H9 (cell line): Measurements from ENCODE around the gene MCF2L2. TPM values are rescaled to one million over a fixed set of nuclear protein-coding genes. Genes with fewer than 3 reads are reported as not detected.

Source experiments
- DNase-seq: peaks from one replicate; pipeline ENCODE4 v3.0.0-alpha.2; 2017
- H2AFZ ChIP-seq: one replicate; pipeline ENCODE4 v1.6.1; 2013; ENCODE audit warnings: mild to moderate bottlenecking, low read length, control low read depth, moderate library complexity
- H2AK5ac ChIP-seq: 2 replicates; pipeline ENCODE4 v1.6.1; 2013; ENCODE audit warnings: low read length, control low read depth, mixed read lengths; ENCODE audit not compliant: insufficient read length
- H2BK120ac ChIP-seq: one replicate; pipeline ENCODE4 v1.6.1; 2013; ENCODE audit warnings: low read depth, mild to moderate bottlenecking, low read length, control low read depth, inconsistent platforms; ENCODE audit not compliant: poor library complexity, severe bottlenecking
- H2BK12ac ChIP-seq: 2 replicates; pipeline ENCODE4 v1.6.1; 2013; ENCODE audit warnings: low read length, control low read depth, mixed read lengths, low read depth; ENCODE audit not compliant: insufficient read length
- H2BK15ac ChIP-seq: 2 replicates; pipeline ENCODE4 v1.6.1; 2013; ENCODE audit warnings: low read depth, low read length, control low read depth
- H2BK20ac ChIP-seq: one replicate; pipeline ENCODE4 v1.6.1; 2013; ENCODE audit warnings: low read depth, mild to moderate bottlenecking, low read length, control low read depth, inconsistent platforms; ENCODE audit not compliant: poor library complexity, severe bottlenecking
- H2BK5ac ChIP-seq: 2 replicates; pipeline ENCODE4 v1.6.1; 2013; ENCODE audit warnings: low read length, control low read depth, mixed read lengths; ENCODE audit not compliant: insufficient read length
- H3K14ac ChIP-seq: 2 replicates; pipeline ENCODE4 v1.6.1; 2013; ENCODE audit warnings: low read length, control low read depth; ENCODE audit not compliant: insufficient read depth
- H3K18ac ChIP-seq: 2 replicates; pipeline ENCODE4 v1.6.1; 2013; ENCODE audit warnings: low read depth, mild to moderate bottlenecking, mixed read lengths, low read length, control low read depth; ENCODE audit not compliant: insufficient read length
- H3K23ac ChIP-seq: 2 replicates; pipeline ENCODE4 v1.6.1; 2013; ENCODE audit warnings: low read length, control low read depth, mixed read lengths, low read depth; ENCODE audit not compliant: insufficient read length
- H3K23me2 ChIP-seq: 2 replicates; pipeline ENCODE4 v1.6.1; 2013; ENCODE audit warnings: low read depth, mild to moderate bottlenecking, mixed read lengths, low read length, control low read depth; ENCODE audit not compliant: insufficient read length, poor library complexity, severe bottlenecking
- H3K27ac ChIP-seq: 2 replicates; pipeline ENCODE4 v1.5.1; 2013; ENCODE audit warnings: low read length, control low read depth, mixed read lengths, low read depth; ENCODE audit not compliant: insufficient read length
- H3K27me3 ChIP-seq: 2 replicates; pipeline ENCODE4 v1.6.1; 2013; ENCODE audit warnings: low read length, control low read depth, inconsistent platforms; ENCODE audit not compliant: insufficient read depth
- H3K4ac ChIP-seq: 2 replicates; pipeline ENCODE4 v1.6.1; 2013; ENCODE audit warnings: low read depth, mild to moderate bottlenecking, control low read depth, inconsistent platforms, low read length, moderate library complexity
- H3K4me1 ChIP-seq: 2 replicates; pipeline ENCODE4 v1.6.1; 2013; ENCODE audit warnings: low read length, control low read depth, inconsistent platforms; ENCODE audit not compliant: insufficient read depth
- H3K4me2 ChIP-seq: 2 replicates; pipeline ENCODE4 v1.6.1; 2013; ENCODE audit warnings: low read length, control low read depth, mixed read lengths; ENCODE audit not compliant: insufficient read length, insufficient read depth
- H3K56ac ChIP-seq: 2 replicates; pipeline ENCODE4 v1.6.1; 2013; ENCODE audit warnings: low read depth, mild to moderate bottlenecking, mixed read lengths, low read length, control low read depth; ENCODE audit not compliant: insufficient read length
- H3K79me1 ChIP-seq: 2 replicates; pipeline ENCODE4 v1.6.1; 2013; ENCODE audit warnings: low read depth, mild to moderate bottlenecking, moderate library complexity, low read length, control low read depth, inconsistent platforms; ENCODE audit not compliant: insufficient read depth, poor library complexity, severe bottlenecking
- H3K79me2 ChIP-seq: 2 replicates; pipeline ENCODE4 v1.6.1; 2013; ENCODE audit warnings: low read length, control low read depth, inconsistent platforms; ENCODE audit not compliant: insufficient read depth
- H3K9ac ChIP-seq: 2 replicates; pipeline ENCODE4 v1.6.1; 2013; ENCODE audit warnings: low read length, control low read depth, mixed read lengths; ENCODE audit not compliant: insufficient read length; ENCODE audit errors: extremely low read depth
- H3K9me3 ChIP-seq: one replicate; pipeline ENCODE4 v1.6.1; 2013; ENCODE audit warnings: low read depth, low read length, inconsistent platforms; ENCODE audit not compliant: control insufficient read depth
- H3T11ph ChIP-seq: one replicate; pipeline ENCODE4 v1.6.1; 2013; ENCODE audit warnings: mild to moderate bottlenecking, low read length, control low read depth, inconsistent platforms
- H4K20me1 ChIP-seq: one replicate; pipeline ENCODE4 v1.6.1; 2013; ENCODE audit not compliant: control insufficient read depth, insufficient read length, insufficient read depth
- H4K5ac ChIP-seq: 2 replicates; pipeline ENCODE4 v1.6.1; 2013; ENCODE audit warnings: low read depth, mild to moderate bottlenecking, mixed read lengths, low read length, control low read depth; ENCODE audit not compliant: insufficient read length
- H4K8ac ChIP-seq: replicated peaks from 2 replicates; pipeline ENCODE4 v1.6.1; 2013; ENCODE audit warnings: low read length, control low read depth, mixed read lengths, low read depth; ENCODE audit not compliant: insufficient read length
- H4K91ac ChIP-seq: 2 replicates; pipeline ENCODE4 v1.6.1; 2013; ENCODE audit warnings: low read depth, mild to moderate bottlenecking, moderate library complexity, mixed read lengths, low read length, control low read depth; ENCODE audit not compliant: insufficient read length
- H3K27ac Mint-ChIP-seq, 3 experiments: 2 replicates in 2 of 3; 3 replicates in 1 of 3; pipeline ENCODE4 v1.8.0; 2020 to 2021; ENCODE audit warnings: mixed read lengths in 3 of 3, mild to moderate bottlenecking in 1 of 3, moderate library complexity in 1 of 3
- H3K27me3 Mint-ChIP-seq: 2 replicates; pipeline ENCODE4 v1.8.0; 2021; ENCODE audit warnings: low read depth, mild to moderate bottlenecking, moderate library complexity, mixed read lengths
- H3K36me3 Mint-ChIP-seq, 3 experiments: 2 replicates in 2 of 3; 3 replicates in 1 of 3; pipeline ENCODE4 v1.8.0; 2020 to 2021; ENCODE audit warnings: low read depth in 3 of 3, mixed read lengths in 3 of 3; ENCODE audit not compliant: insufficient read depth in 1 of 3
- H3K4me1 Mint-ChIP-seq, 2 experiments: 2 replicates each; pipeline ENCODE4 v1.8.0; 2020; ENCODE audit warnings: mixed read lengths in 2 of 2
- H3K4me3 Mint-ChIP-seq, 2 experiments: 2 replicates in 1 of 2; 3 replicates in 1 of 2; pipeline ENCODE4 v1.8.0; 2020 to 2021; ENCODE audit warnings: mild to moderate bottlenecking in 2 of 2, mixed read lengths in 2 of 2, moderate library complexity in 1 of 2
- H3K9me3 Mint-ChIP-seq, 2 experiments: 2 replicates in 1 of 2; 3 replicates in 1 of 2; pipeline ENCODE4 v1.8.0; 2020; ENCODE audit warnings: mild to moderate bottlenecking in 2 of 2, mixed read lengths in 2 of 2, moderate library complexity in 1 of 2
- WGBS: extraction: QIAGEN DNeasy Blood & Tissue Kit; methylation state at CpG from one replicate; pipeline ENCODE4 v1.1.7; 2013; ENCODE audit warnings: missing lambda C conversion rate, low lambda C conversion rate, mixed read lengths; ENCODE audit not compliant: insufficient read length; ENCODE audit errors: extremely low coverage; 5-methylcytosine and 5-hydroxymethylcytosine counted together
- total RNA-seq: library from RNA; stranded (reverse); gene quantifications from 2 replicates; pipeline ENCODE4 v1.2.1, GENCODE V29; 2021
- TF ChIP-seq, protein P1 (sequence below): fragments of 200-600 bp; sonication (generic); conservative IDR thresholded peaks from 3 replicates; pipeline ENCODE4 v1.8.0; 2021; ENCODE audit warnings: antibody characterized with exemption, mild to moderate bottlenecking

The MCF2L2 gene
- total RNA-seq, 1 experiment from 2014 or later = 6.4 TPM

- Histone ChIP-seq H3K9me3 (no peaks in the 10 kb centered on the region), H4K20me1 (no peaks in the 10 kb centered on the region), H3K4me1 (no peaks in the 10 kb centered on the region), H3K56ac (no peak overlapping the region), H3K14ac (no peak overlapping the region), H3K79me2 (no peaks in the 10 kb centered on the region), H3K23ac (no peak overlapping the region), H3T11ph (no peak overlapping the region), H2BK15ac (no peak overlapping the region), H2BK12ac (no peak overlapping the region), H2BK120ac (no peak overlapping the region), H3K27ac (no peak overlapping the region), H4K91ac (no peak overlapping the region), H2BK5ac (no peak overlapping the region), H3K4ac (no peak overlapping the region), H3K23me2 (no peaks in the 10 kb centered on the region), H2AK5ac (no peak overlapping the region), H2AFZ (no peak overlapping the region), H3K79me1 (no peaks in the 10 kb centered on the region), H2BK20ac (no peak overlapping the region), H3K4me2 (no peak overlapping the region), H3K9ac (no peak overlapping the region), H3K27me3 (no peaks in the 10 kb centered on the region), H4K8ac (no peak overlapping the region), H3K18ac (no peak overlapping the region), H4K5ac (no peak overlapping the region)
- Mint-ChIP-seq H3K27ac (no peak overlapping the region), H3K27me3 (no peaks in the 10 kb centered on the region), H3K4me1 (peaks cover 4 to 5% of the 10 kb centered on the region in 2 experiments; a peak in 3 of 4 replicates), H3K9me3 (no peaks in the 10 kb centered on the region), H3K36me3 (no peaks in the 10 kb centered on the region), H3K4me3 (no peak overlapping the region)
- TF ChIP-seq, protein P1, sequence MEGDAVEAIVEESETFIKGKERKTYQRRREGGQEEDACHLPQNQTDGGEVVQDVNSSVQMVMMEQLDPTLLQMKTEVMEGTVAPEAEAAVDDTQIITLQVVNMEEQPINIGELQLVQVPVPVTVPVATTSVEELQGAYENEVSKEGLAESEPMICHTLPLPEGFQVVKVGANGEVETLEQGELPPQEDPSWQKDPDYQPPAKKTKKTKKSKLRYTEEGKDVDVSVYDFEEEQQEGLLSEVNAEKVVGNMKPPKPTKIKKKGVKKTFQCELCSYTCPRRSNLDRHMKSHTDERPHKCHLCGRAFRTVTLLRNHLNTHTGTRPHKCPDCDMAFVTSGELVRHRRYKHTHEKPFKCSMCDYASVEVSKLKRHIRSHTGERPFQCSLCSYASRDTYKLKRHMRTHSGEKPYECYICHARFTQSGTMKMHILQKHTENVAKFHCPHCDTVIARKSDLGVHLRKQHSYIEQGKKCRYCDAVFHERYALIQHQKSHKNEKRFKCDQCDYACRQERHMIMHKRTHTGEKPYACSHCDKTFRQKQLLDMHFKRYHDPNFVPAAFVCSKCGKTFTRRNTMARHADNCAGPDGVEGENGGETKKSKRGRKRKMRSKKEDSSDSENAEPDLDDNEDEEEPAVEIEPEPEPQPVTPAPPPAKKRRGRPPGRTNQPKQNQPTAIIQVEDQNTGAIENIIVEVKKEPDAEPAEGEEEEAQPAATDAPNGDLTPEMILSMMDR = no peak
- no peak for DNase-seq
- WGBS = no CpG with 5 or more reads among the region's 5 CpGs
These were observed 207.6 kb downstream of the MCF2L2 start for GRCh38 chr3:183220828-183221227.
